Measurements from ENCODE around the gene KAT6B.

DNA sequence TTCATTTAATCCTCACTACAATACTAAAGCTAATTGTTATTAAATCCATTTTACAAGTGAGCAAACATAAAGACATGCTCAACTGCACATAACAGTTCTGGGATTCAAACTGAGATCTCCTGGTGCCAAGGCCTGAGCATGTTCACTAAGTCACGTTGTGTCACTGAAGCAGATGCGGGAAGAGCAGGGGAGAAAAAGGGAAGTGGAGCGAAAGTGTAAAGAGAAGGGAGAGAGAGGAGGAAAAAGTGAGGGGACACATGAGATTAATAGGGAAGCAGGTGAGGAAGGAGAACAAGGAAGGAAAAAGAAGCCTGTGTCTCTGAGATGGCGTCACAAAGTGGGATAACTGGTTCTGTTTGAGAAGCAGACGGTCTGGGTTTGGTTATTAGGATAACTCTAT lies 38.9 kb upstream of the KAT6B start:
- TF ChIP-seq CTCF (IDR thresholded peaks at IDR 0.05) (no peak), POLR2A (IDR thresholded peaks at IDR 0.05) (no peak)

Data from prostate gland (tissue), 2 donors.